Activated T-helper 1 cell treated with anti-CD3 and anti-CD28 coated beads, Interleukin-12 subunit alpha, Interleukin-12 subunit beta, Interleukin-2, Interleukin-4 antibody, amounts not matched to agents 30 ng/mL and 10 ng/mL and 1 ng/mL, durations not matched to agents 14 hours and 24 hours and 36 hours (primary cell): Measurements from ENCODE around the gene S100A4. TPM values are rescaled to one million over a fixed set of nuclear protein-coding genes. Genes with fewer than 3 reads are reported as not detected.

Experiments used
- DNase-seq: peaks from one replicate; pipeline ENCODE4 v3.0.0; 2021; ENCODE audit warnings: low spot score
- H3K27ac Mint-ChIP-seq: one replicate; pipeline ENCODE4 v1.8.0; 2021; ENCODE audit warnings: mild to moderate bottlenecking, mixed read lengths
- H3K27me3 Mint-ChIP-seq: one replicate; pipeline ENCODE4 v1.8.0; 2022; ENCODE audit warnings: mild to moderate bottlenecking, moderate library complexity, mixed read lengths; ENCODE audit not compliant: insufficient read depth
- H3K36me3 Mint-ChIP-seq: one replicate; pipeline ENCODE4 v1.8.0; 2021; ENCODE audit warnings: low read depth, mixed read lengths
- H3K4me1 Mint-ChIP-seq: one replicate; pipeline ENCODE4 v1.8.0; 2021; ENCODE audit warnings: low read depth, mixed read lengths
- H3K4me3 Mint-ChIP-seq: one replicate; pipeline ENCODE4 v1.8.0; 2021; ENCODE audit warnings: mild to moderate bottlenecking, moderate library complexity, mixed read lengths
- H3K9me3 Mint-ChIP-seq: one replicate; pipeline ENCODE4 v1.8.0; 2021; ENCODE audit warnings: mixed read lengths
- intact Hi-C: fragments of 100-400 bp; cut with micrococcal nuclease; formaldehyde crosslinking; loops from one replicate; pipeline ENCODE4 v1.15.1; 2024
- total RNA-seq: library from RNA; stranded (reverse); gene quantifications from 2 replicates; pipeline ENCODE4 v1.2.3, GENCODE V29; 2022

S100A4 gene
- total RNA-seq, 1 donor from 2014 or later = 167 TPM

DNA sequence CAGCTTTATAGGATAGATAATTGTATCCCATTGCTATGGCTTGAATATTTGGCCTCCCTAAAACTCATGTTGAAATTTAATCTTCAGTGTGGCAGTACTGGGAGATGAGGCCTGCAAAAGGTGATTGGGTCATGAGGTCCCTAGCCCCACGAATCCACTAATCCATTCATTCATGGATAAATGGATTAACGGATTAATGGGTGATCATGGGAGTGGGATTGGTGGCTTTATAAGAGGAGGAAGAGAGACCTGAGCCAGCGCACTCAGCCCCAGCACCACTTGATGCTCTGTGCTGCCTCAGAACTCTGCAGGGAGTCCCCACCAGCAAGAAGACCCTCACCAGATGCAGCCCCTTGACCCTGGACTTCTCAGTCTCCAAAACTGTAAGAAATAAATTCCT is 41.8 kb downstream of the S100A4 start:
- intact Hi-C loops = no loop called here
- H3K9me3 Mint-ChIP-seq = no peaks in the 10 kb centered on the region
- peaks cover 8% of the 10 kb centered on the region for H3K27me3 Mint-ChIP-seq

DNA sequence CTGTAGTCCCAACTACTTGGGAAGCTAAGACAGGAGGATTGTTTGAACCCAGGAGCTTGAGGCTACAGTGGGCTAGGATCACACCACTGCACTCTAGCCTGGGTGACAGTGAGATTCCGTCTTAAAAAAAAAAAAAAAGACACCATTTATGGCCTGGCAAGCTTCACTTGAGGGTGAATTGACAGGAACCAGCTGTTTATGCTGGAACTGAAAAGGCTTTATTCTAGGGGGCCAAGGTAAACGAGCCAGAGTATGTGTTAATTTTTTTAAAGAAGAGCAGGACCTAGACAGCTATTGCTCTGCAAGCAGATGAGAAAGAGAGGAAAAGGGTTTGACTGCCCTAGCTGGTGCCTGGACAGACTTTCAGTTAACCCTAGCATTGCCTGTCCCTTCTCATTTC is 46.9 kb downstream of the S100A4 start:
- H3K9me3 Mint-ChIP-seq = no peaks in the 10 kb centered on the region
- no peak overlapping the region for H3K27ac Mint-ChIP-seq
- DNase-seq = no peak
- H3K27me3 Mint-ChIP-seq = peaks cover 13% of the 10 kb centered on the region
- intact Hi-C loops = no loop called here
- H3K4me1 Mint-ChIP-seq = no peaks in the 10 kb centered on the region
- no peaks in the 10 kb centered on the region for H3K36me3 Mint-ChIP-seq
- no peak overlapping the region for H3K4me3 Mint-ChIP-seq

More for the DNA sequence above, 41.8 kb downstream of the S100A4 start:
- no peaks in the 10 kb centered on the region for H3K4me1 Mint-ChIP-seq
- no peak for DNase-seq
- H3K36me3 Mint-ChIP-seq = no peaks in the 10 kb centered on the region
- no peak overlapping the region for H3K4me3 Mint-ChIP-seq
- no peak overlapping the region for H3K27ac Mint-ChIP-seq

- Mint-ChIP-seq H3K9me3 (no peaks in the 10 kb centered on the region), H3K36me3 (no peaks in the 10 kb centered on the region), H3K27me3 (peaks cover 20% of the 10 kb centered on the region), H3K4me1 (no peaks in the 10 kb centered on the region), H3K27ac (no peak overlapping the region), H3K4me3 (no peak overlapping the region)
- intact Hi-C loops = loop anchor here (1.0 kb wide), 2 partner anchors 30 to 143 kb away; no protein-coding TSS in a partner anchor
- DNase-seq = no peak
Observed at GRCh38 chr1:153495536-153495935, 50.1 kb downstream of the S100A4 start.

- DNase-seq = peak; percentile 59
- Mint-ChIP-seq H3K27ac (no peak overlapping the region), H3K4me1 (no peaks in the 10 kb centered on the region), H3K27me3 (peaks cover 16% of the 10 kb centered on the region), H3K36me3 (no peaks in the 10 kb centered on the region), H3K9me3 (no peaks in the 10 kb centered on the region), H3K4me3 (no peak overlapping the region)
- intact Hi-C loops = loop anchor here (1.0 kb wide), 2 partner anchors 30 to 143 kb away; no protein-coding TSS in a partner anchor
Observed at GRCh38 chr1:153494976-153495535, 50.5 kb downstream of the S100A4 start.

Other genes starting within 250 kb of the S100A4 start
- not detected in 2 replicates for gene PGLYRP3, start 232.9 kb downstream of the S100A4 start, total RNA-seq
- gene PGLYRP4, start 197.0 kb downstream of the S100A4 start, total RNA-seq = not detected in 2 replicates
- gene S100A9, start 188.0 kb downstream of the S100A4 start, total RNA-seq = not detected in 2 replicates
- gene S100A12, start 170.2 kb downstream of the S100A4 start, total RNA-seq = not detected in 2 replicates
- not detected in 2 replicates for gene S100A8, start 154.7 kb downstream of the S100A4 start, total RNA-seq
- not detected in 2 replicates for gene S100A7A, start 129.3 kb downstream of the S100A4 start, total RNA-seq
- gene S100A7, start 85.2 kb downstream of the S100A4 start, total RNA-seq = not detected in 2 replicates
- gene S100A6, start 9.8 kb downstream of the S100A4 start, total RNA-seq = 154 and 159 TPM in 2 replicates
- 1.3 and 1.6 TPM in 2 replicates for gene S100A5, start 4.9 kb downstream of the S100A4 start, total RNA-seq
- gene S100A3, start 3.5 kb upstream of the S100A4 start, total RNA-seq = not detected in 2 replicates
- gene S100A2, start 20.0 kb upstream of the S100A4 start, total RNA-seq = 0.21 and 1.1 TPM in 2 replicates
- not detected in 2 replicates for gene S100A16, start 67.3 kb upstream of the S100A4 start, total RNA-seq
- gene S100A14, start 70.5 kb upstream of the S100A4 start, total RNA-seq = 0.16 TPM in 1 of 2 replicates, not detected in the other
- 2.5 and 5.1 TPM in 2 replicates for gene S100A13, start 81.7 kb upstream of the S100A4 start, total RNA-seq
- not detected in 2 replicates for gene S100A1, start 82.6 kb upstream of the S100A4 start, total RNA-seq
- 101 and 105 TPM in 2 replicates for gene CHTOP, start 88.3 kb upstream of the S100A4 start, total RNA-seq
- 31.1 and 35.4 TPM in 2 replicates for gene SNAPIN, start 112.9 kb upstream of the S100A4 start, total RNA-seq
- gene ILF2, start 125.2 kb upstream of the S100A4 start, total RNA-seq = 354 and 366 TPM in 2 replicates
- gene NPR1, start 132.9 kb upstream of the S100A4 start, total RNA-seq = 0.05 and 0.07 TPM in 2 replicates
- 57.0 and 57.3 TPM in 2 replicates for gene INTS3, start 182.2 kb upstream of the S100A4 start, total RNA-seq
- gene SLC27A3, start 229.6 kb upstream of the S100A4 start, total RNA-seq = 10.8 and 11.1 TPM in 2 replicates